HG03060 (cell line): Measurements from ENCODE around the gene GALNT5.

Experiments used
- ATAC-seq: cut with Tn5 transposase; IDR thresholded peaks from one replicate; pipeline ENCODE4 v1.9.1; 2021; ENCODE audit warnings: low read depth, moderate number of reproducible peaks; ENCODE audit not compliant: unreplicated experiment

GALNT5 gene

GRCh38 chr2:157361526-157361925 lies 104.0 kb downstream of the GALNT5 start:
- no peak for ATAC-seq

DNA sequence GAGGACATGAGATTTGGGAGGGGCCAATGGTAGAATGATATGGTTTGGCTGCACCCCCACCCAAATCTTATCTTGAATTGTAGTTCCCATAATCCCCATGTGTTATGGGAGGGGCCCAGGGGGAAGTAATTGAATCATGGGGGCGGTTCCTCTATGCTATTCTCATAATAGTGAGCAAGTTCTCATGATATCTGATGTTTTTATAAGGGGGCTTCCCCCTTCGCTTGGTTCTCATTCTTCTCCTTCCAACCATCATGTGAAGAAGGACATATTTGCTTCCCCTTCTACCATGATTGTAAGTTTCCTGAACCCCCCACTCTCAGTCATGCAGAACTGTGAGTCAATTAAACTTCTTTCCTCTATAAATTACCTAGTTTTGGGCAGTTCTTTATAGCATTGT lies 105.1 kb downstream of the GALNT5 start:
- ATAC-seq, result no peak

- peak; percentile 47 for ATAC-seq
Observed at GRCh38 chr2:157363612-157364101, 106.2 kb downstream of the GALNT5 start.
